Mucosa of rectum (tissue), 2 donors: ENCODE measurements around the gene HLA-DQA1.
"Not testable (repeated sequence)": the region's sequence is repeated elsewhere in the genome, so short reads cannot be mapped to it uniquely, and the experiment has no call there.

Experiments used
- H3K27ac ChIP-seq, 2 donors: one replicate each; pipeline ENCODE4 v1.7.0; 2013; ENCODE audit warnings: inconsistent platforms in 2 of 2, low read depth in 2 of 2, low read length in 2 of 2
- H3K27me3 ChIP-seq, 2 donors: one replicate each; pipeline ENCODE4 v1.7.0; 2013; ENCODE audit warnings: low read length in 2 of 2; ENCODE audit not compliant: control insufficient read depth in 2 of 2, insufficient read depth in 2 of 2
- H3K36me3 ChIP-seq, 2 donors: one replicate each; pipeline ENCODE4 v1.7.0; 2013; ENCODE audit warnings: low read length in 2 of 2; ENCODE audit not compliant: control insufficient read depth in 2 of 2, insufficient read depth in 2 of 2
- H3K4me1 ChIP-seq, 2 donors: one replicate each; pipeline ENCODE4 v1.7.0; 2013; ENCODE audit warnings: low read length in 2 of 2, mild to moderate bottlenecking in 1 of 2; ENCODE audit not compliant: control insufficient read depth in 2 of 2, insufficient read depth in 2 of 2
- H3K4me3 ChIP-seq, 2 donors: one replicate each; pipeline ENCODE4 v1.7.0; 2013; ENCODE audit warnings: low read length in 2 of 2
- H3K9ac ChIP-seq, 2 donors: one replicate each; pipeline ENCODE4 v1.7.0; 2013; ENCODE audit warnings: low read length in 2 of 2, low read depth in 1 of 2, mild to moderate bottlenecking in 1 of 2
- H3K9me3 ChIP-seq, 2 donors: one replicate each; pipeline ENCODE4 v1.7.0; 2013; ENCODE audit warnings: low read length in 2 of 2; ENCODE audit not compliant: control insufficient read depth in 2 of 2
- donor health status: healthy.
- donor health status: Normal muscosa, but diverticular disease.

The HLA-DQA1 gene

GRCh38 chr6:32657329-32657728 is 20.1 kb downstream of the HLA-DQA1 start:
- not testable (repeated sequence) for H3K9me3 ChIP-seq, H3K4me3 ChIP-seq, H3K9ac ChIP-seq, H3K36me3 ChIP-seq, H3K4me1 ChIP-seq, H3K27me3 ChIP-seq, H3K27ac ChIP-seq

GRCh38 chr6:32657819-32658218 is 20.6 kb downstream of the HLA-DQA1 start:
- not testable (repeated sequence) for H3K27ac ChIP-seq, H3K27me3 ChIP-seq

GRCh38 chr6:32658268-32658897 is 21.2 kb downstream of the HLA-DQA1 start:
- Histone ChIP-seq H3K27me3 (no peaks in the 10 kb centered on the region), H3K9ac (no peak overlapping the region), H3K4me3 (no peak overlapping the region), H3K9me3 (no peaks in the 10 kb centered on the region), H3K27ac (no peak overlapping the region), H3K4me1 (no peaks in the 10 kb centered on the region), H3K36me3 (no peaks in the 10 kb centered on the region)

More at GRCh38 chr6:32657819-32658218, 20.6 kb downstream of the HLA-DQA1 start:
- H3K4me3 ChIP-seq, H3K9ac ChIP-seq, H3K9me3 ChIP-seq, H3K36me3 ChIP-seq, H3K4me1 ChIP-seq: not testable (repeated sequence)

GRCh38 chr6:32659856-32660595 is 22.8 kb downstream of the HLA-DQA1 start:
- no peak overlapping the region for H3K9ac ChIP-seq
- no peaks in the 10 kb centered on the region for H3K4me1 ChIP-seq
- no peak overlapping the region for H3K4me3 ChIP-seq
- no peaks in the 10 kb centered on the region for H3K36me3 ChIP-seq
- H3K27ac ChIP-seq = peak overlapping the region in 1 of 2 donors; percentile 32
- H3K27me3 ChIP-seq = peaks cover 0 to 4% of the 10 kb centered on the region in 2 donors
- no peaks in the 10 kb centered on the region for H3K9me3 ChIP-seq

DNA sequence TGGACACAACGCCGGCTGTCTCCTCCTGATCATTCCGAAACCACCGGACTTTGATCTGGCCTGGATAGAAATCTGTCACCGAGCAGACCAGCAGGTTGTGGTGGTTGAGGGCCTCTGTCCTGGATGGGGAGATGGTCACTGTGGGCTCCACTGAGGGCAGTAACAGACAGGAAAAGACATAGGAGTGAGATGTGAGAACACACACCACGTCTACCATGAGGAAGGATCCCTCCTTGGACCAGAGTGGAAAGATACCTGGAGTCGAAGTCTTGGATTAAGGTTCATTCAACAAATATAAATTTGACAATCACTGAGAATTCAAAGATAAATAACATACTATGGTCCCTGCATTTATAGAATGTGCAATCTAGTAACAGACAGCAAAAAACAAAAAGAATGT is 24.9 kb downstream of the HLA-DQA1 start:
- Histone ChIP-seq H3K4me1 (no peaks in the 10 kb centered on the region), H3K27ac (no peak overlapping the region), H3K9ac (no peak overlapping the region), H3K27me3 (peaks cover 0 to 13% of the 10 kb centered on the region in 2 donors), H3K4me3 (no peak overlapping the region), H3K9me3 (no peaks in the 10 kb centered on the region), H3K36me3 (no peaks in the 10 kb centered on the region)

GRCh38 chr6:32662836-32663235 is 25.6 kb downstream of the HLA-DQA1 start:
- H3K9me3 ChIP-seq = no peaks in the 10 kb centered on the region
- H3K4me1 ChIP-seq = no peaks in the 10 kb centered on the region
- no peaks in the 10 kb centered on the region for H3K36me3 ChIP-seq
- peaks cover 0 to 13% of the 10 kb centered on the region in 2 donors for H3K27me3 ChIP-seq
- no peak overlapping the region for H3K9ac ChIP-seq
- H3K27ac ChIP-seq = no peak overlapping the region
- no peak overlapping the region for H3K4me3 ChIP-seq

DNA sequence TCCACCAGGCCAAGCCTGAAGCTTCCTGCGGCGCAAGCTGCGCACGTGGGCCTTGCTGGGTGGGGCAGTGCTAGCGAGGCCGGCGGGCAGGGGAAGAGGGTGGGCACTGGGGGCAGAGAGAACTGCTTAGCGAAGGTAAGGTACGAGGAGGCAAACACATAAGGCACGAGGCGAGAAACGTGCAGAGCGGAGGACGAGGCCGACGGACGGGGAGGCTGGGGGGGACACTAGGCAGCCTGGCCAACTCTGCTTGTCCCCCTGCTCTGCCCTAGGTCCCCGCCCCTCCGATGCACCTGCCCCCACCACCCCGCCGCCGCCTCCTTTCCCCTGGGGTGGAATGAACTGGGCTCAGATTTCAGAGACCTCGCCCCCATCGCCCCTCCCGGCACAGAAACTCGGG is 27.1 kb downstream of the HLA-DQA1 start:
- Histone ChIP-seq H3K27me3 (peaks cover 0 to 13% of the 10 kb centered on the region in 2 donors), H3K9ac (no peak overlapping the region), H3K4me1 (no peaks in the 10 kb centered on the region), H3K36me3 (no peaks in the 10 kb centered on the region), H3K4me3 (no peak overlapping the region), H3K9me3 (no peaks in the 10 kb centered on the region), H3K27ac (peak overlapping the region in 1 of 2 donors; percentile 42)

- Histone ChIP-seq H3K9me3 (no peaks in the 10 kb centered on the region), H3K27ac (peak overlapping the region in 1 of 2 donors; percentile 42), H3K9ac (no peak overlapping the region), H3K4me3 (peak overlapping the region; percentile 10 to 44), H3K36me3 (no peaks in the 10 kb centered on the region), H3K4me1 (no peaks in the 10 kb centered on the region), H3K27me3 (peaks cover 0 to 13% of the 10 kb centered on the region in 2 donors)
Observed at GRCh38 chr6:32664827-32665362, 27.7 kb downstream of the HLA-DQA1 start.

- peaks cover 0 to 13% of the 10 kb centered on the region in 2 donors for H3K27me3 ChIP-seq
- H3K9ac ChIP-seq = peak overlapping the region in 1 of 2 donors; percentile 48
- no peaks in the 10 kb centered on the region for H3K4me1 ChIP-seq
- no peaks in the 10 kb centered on the region for H3K36me3 ChIP-seq
- peak overlapping the region; percentile 63 to 70 for H3K27ac ChIP-seq
- H3K4me3 ChIP-seq = peak overlapping the region; percentile 52 to 57
- H3K9me3 ChIP-seq = no peaks in the 10 kb centered on the region
Observed at GRCh38 chr6:32665661-32666060, 28.5 kb downstream of the HLA-DQA1 start.
